Parathyroid adenoma (tissue), 2 donors: Measurements from ENCODE around the gene TEDDM1.

ENCODE experiments used
- H2AFZ ChIP-seq: fragments of 300-600 bp; sonication (generic); one replicate; pipeline ENCODE4 v1.7.0; 2017; ENCODE audit warnings: antibody characterized with exemption, mild to moderate bottlenecking
- H3K27ac ChIP-seq: fragments of 300-600 bp; sonication (generic); one replicate; pipeline ENCODE4 v1.7.0; 2017
- H3K27me3 ChIP-seq: fragments of 300-600 bp; sonication (generic); one replicate; pipeline ENCODE4 v1.7.0; 2017; ENCODE audit warnings: low read length; ENCODE audit not compliant: control insufficient read depth, insufficient read depth
- H3K36me3 ChIP-seq: fragments of 300-600 bp; sonication (generic); one replicate; pipeline ENCODE4 v1.7.0; 2017; ENCODE audit warnings: low read length; ENCODE audit not compliant: control insufficient read depth, insufficient read depth
- H3K4me1 ChIP-seq: fragments of 300-600 bp; sonication (generic); one replicate; pipeline ENCODE4 v1.7.0; 2017; ENCODE audit warnings: control low read depth
- H3K4me2 ChIP-seq: fragments of 300-600 bp; sonication (generic); one replicate; pipeline ENCODE4 v1.7.0; 2017; ENCODE audit warnings: low read length
- H3K4me3 ChIP-seq: fragments of 300-600 bp; sonication (generic); one replicate; pipeline ENCODE4 v1.7.0; 2017; ENCODE audit warnings: low read depth, low read length
- H3K79me2 ChIP-seq: fragments of 300-600 bp; sonication (generic); one replicate; pipeline ENCODE4 v1.7.0; 2017; ENCODE audit warnings: control low read depth
- H3K9ac ChIP-seq: fragments of 300-600 bp; sonication (generic); one replicate; pipeline ENCODE4 v1.7.0; 2017; ENCODE audit warnings: mild to moderate bottlenecking
- H3K9me3 ChIP-seq: fragments of 300-600 bp; sonication (generic); one replicate; pipeline ENCODE4 v1.7.0; 2017; ENCODE audit warnings: low read length; ENCODE audit not compliant: control insufficient read depth
- TF ChIP-seq, protein P1 (sequence below): fragments of 300-600 bp; sonication (generic); IDR thresholded peaks from one replicate; pipeline ENCODE4 v1.7.0; 2017; ENCODE audit warnings: antibody characterized with exemption, mild to moderate bottlenecking
- donor health status: primary hyperparathyroidism.

The TEDDM1 gene

DNA sequence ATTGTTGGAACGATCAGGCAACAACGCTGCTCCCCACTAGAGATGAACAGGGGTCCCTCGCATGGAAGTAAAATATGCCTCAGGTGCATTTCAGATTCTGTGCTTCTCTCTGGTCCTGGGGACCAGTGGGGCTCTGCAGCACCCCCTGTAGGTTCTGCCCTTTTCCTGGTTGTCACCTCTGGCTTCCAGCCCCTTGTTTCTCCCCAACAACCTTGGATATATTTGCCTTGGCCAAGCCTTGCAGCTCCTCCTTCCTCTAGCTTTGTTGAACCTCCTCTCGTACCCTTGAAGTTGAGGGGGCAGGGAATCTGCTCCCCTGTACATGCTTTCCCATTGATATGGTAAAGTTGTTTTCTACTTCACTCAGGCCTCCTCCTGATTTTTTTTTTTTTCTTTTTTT is 44.0 kb upstream of the TEDDM1 start:
- Histone ChIP-seq H3K27ac (no peak overlapping the region), H3K27me3 (no peaks in the 10 kb centered on the region), H3K4me3 (no peak overlapping the region), H3K36me3 (no peaks in the 10 kb centered on the region), H3K79me2 (no peaks in the 10 kb centered on the region), H3K4me2 (no peak overlapping the region), H3K4me1 (no peaks in the 10 kb centered on the region), H3K9me3 (no peaks in the 10 kb centered on the region), H3K9ac (no peak overlapping the region), H2AFZ (no peak overlapping the region)
- TF ChIP-seq, protein P1, sequence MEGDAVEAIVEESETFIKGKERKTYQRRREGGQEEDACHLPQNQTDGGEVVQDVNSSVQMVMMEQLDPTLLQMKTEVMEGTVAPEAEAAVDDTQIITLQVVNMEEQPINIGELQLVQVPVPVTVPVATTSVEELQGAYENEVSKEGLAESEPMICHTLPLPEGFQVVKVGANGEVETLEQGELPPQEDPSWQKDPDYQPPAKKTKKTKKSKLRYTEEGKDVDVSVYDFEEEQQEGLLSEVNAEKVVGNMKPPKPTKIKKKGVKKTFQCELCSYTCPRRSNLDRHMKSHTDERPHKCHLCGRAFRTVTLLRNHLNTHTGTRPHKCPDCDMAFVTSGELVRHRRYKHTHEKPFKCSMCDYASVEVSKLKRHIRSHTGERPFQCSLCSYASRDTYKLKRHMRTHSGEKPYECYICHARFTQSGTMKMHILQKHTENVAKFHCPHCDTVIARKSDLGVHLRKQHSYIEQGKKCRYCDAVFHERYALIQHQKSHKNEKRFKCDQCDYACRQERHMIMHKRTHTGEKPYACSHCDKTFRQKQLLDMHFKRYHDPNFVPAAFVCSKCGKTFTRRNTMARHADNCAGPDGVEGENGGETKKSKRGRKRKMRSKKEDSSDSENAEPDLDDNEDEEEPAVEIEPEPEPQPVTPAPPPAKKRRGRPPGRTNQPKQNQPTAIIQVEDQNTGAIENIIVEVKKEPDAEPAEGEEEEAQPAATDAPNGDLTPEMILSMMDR = no peak

DNA sequence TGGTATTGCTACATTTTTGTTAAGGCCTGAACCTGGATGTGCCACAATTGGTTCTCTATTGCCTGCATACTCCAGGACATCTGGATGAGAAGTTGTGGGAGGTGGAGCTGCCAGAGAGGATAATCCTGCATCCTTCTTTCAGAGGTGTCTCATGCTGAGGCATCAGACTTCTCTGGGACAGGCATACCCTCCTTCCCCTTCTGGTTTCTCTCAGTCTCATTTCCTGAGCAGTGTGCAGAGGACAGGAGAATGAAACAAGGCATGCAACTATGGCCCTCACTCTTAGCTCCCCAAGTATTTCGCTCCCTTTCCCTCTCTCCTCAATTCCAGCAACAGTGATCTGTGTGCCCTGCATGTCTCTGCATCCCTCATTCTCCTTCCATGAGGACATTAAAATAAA is 41.9 kb upstream of the TEDDM1 start:
- Histone ChIP-seq H3K9me3 (no peaks in the 10 kb centered on the region), H3K27ac (no peak overlapping the region), H3K4me3 (no peak overlapping the region), H3K36me3 (no peaks in the 10 kb centered on the region), H3K9ac (no peak overlapping the region), H3K27me3 (no peaks in the 10 kb centered on the region), H3K4me1 (no peaks in the 10 kb centered on the region), H2AFZ (no peak overlapping the region), H3K4me2 (no peak overlapping the region), H3K79me2 (no peaks in the 10 kb centered on the region)
- TF ChIP-seq, protein P1 = no peak

DNA sequence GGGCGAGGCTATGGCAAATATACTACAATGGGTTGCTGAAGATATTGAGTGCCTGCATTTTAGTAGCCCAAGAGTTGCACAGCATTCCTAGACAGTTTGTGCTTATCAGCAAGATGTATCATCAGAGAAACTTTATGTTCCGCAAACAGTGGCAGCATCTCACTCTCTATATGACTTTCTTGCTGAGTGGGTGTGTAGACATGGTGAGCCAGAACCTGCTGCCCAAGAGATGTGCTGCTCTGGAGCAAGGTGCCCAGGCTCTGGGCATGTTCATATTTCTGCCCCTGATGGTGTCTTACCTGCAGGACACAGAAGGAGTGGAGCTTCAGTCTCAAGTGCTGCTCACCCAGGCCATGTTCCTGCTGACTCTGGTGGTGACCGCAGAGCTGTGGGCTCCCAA is 41.3 kb upstream of the TEDDM1 start:
- TF ChIP-seq, protein P1 = no peak
- no peak overlapping the region for H3K27ac ChIP-seq
- no peaks in the 10 kb centered on the region for H3K9me3 ChIP-seq
- no peaks in the 10 kb centered on the region for H3K36me3 ChIP-seq
- H3K79me2 ChIP-seq = no peaks in the 10 kb centered on the region
- no peaks in the 10 kb centered on the region for H3K4me1 ChIP-seq
- no peak overlapping the region for H3K4me2 ChIP-seq
- H2AFZ ChIP-seq = no peak overlapping the region
- H3K27me3 ChIP-seq = no peaks in the 10 kb centered on the region
- no peak overlapping the region for H3K9ac ChIP-seq
- no peak overlapping the region for H3K4me3 ChIP-seq

DNA sequence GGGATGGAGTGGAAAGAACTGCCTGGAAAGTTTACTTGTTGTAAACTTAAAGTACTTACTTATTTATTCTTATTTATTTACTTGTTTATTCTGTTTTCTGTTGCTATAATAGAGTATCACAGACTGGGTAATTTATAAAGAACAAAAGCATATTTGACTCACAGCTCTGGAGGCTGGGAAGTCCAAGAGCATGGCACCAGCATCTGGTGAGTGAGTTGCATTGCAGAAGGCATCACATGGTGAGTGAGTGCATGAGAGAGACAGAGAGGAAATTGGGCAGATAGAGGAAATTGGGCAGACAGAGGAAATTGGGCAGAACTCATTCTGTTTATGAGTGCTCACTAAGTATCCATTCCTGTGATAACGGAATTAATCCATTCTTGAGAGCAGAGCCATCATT is 37.9 kb upstream of the TEDDM1 start:
- no peak overlapping the region for H3K4me3 ChIP-seq
- no peaks in the 10 kb centered on the region for H3K4me1 ChIP-seq
- H3K27me3 ChIP-seq = no peaks in the 10 kb centered on the region
- no peak overlapping the region for H2AFZ ChIP-seq
- H3K36me3 ChIP-seq = no peaks in the 10 kb centered on the region
- no peak overlapping the region for H3K27ac ChIP-seq
- H3K4me2 ChIP-seq = no peak overlapping the region
- no peaks in the 10 kb centered on the region for H3K9me3 ChIP-seq
- H3K9ac ChIP-seq = no peak overlapping the region
- TF ChIP-seq, protein P1 = no peak
- H3K79me2 ChIP-seq = no peaks in the 10 kb centered on the region

DNA sequence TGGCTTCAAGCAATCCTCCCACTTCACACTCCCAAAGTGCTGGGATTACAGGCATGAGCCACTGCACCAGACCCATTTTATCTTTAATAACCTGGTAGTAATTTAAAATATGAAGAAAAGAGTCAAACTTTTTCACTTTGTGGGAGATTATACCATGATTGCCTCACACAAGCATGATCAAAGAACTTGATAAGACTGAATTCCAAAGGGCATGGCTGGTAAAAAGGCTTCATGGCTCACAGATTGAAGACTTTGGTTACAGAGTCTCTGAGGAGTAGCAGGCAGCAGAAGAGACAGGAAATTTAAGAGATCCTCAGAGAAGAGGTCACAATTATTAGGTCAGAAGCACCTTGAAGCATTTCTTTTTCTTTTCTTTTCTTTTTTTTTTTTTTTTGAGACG is 33.1 kb upstream of the TEDDM1 start:
- no peak overlapping the region for H3K9ac ChIP-seq
- H3K9me3 ChIP-seq = no peaks in the 10 kb centered on the region
- H3K79me2 ChIP-seq = no peaks in the 10 kb centered on the region
- no peak overlapping the region for H3K4me2 ChIP-seq
- H3K4me1 ChIP-seq = no peaks in the 10 kb centered on the region
- no peak overlapping the region for H3K4me3 ChIP-seq
- no peaks in the 10 kb centered on the region for H3K27me3 ChIP-seq
- H3K36me3 ChIP-seq = no peaks in the 10 kb centered on the region
- H3K27ac ChIP-seq = no peak overlapping the region
- TF ChIP-seq, protein P1 = no peak
- H2AFZ ChIP-seq = no peak overlapping the region
